Measurements from ENCODE around the gene ZNF688. TPM values are rescaled to one million over a fixed set of nuclear protein-coding genes. Genes with fewer than 3 reads are reported as not detected.

The ZNF688 gene
- total and polyA plus RNA-seq, 2 of the 8 experiments (the other 6 are each of a cell fraction or from before 2014, with no cell fraction given): 2.7 to 3.5 TPM

- TF ChIP-seq, protein P1, sequence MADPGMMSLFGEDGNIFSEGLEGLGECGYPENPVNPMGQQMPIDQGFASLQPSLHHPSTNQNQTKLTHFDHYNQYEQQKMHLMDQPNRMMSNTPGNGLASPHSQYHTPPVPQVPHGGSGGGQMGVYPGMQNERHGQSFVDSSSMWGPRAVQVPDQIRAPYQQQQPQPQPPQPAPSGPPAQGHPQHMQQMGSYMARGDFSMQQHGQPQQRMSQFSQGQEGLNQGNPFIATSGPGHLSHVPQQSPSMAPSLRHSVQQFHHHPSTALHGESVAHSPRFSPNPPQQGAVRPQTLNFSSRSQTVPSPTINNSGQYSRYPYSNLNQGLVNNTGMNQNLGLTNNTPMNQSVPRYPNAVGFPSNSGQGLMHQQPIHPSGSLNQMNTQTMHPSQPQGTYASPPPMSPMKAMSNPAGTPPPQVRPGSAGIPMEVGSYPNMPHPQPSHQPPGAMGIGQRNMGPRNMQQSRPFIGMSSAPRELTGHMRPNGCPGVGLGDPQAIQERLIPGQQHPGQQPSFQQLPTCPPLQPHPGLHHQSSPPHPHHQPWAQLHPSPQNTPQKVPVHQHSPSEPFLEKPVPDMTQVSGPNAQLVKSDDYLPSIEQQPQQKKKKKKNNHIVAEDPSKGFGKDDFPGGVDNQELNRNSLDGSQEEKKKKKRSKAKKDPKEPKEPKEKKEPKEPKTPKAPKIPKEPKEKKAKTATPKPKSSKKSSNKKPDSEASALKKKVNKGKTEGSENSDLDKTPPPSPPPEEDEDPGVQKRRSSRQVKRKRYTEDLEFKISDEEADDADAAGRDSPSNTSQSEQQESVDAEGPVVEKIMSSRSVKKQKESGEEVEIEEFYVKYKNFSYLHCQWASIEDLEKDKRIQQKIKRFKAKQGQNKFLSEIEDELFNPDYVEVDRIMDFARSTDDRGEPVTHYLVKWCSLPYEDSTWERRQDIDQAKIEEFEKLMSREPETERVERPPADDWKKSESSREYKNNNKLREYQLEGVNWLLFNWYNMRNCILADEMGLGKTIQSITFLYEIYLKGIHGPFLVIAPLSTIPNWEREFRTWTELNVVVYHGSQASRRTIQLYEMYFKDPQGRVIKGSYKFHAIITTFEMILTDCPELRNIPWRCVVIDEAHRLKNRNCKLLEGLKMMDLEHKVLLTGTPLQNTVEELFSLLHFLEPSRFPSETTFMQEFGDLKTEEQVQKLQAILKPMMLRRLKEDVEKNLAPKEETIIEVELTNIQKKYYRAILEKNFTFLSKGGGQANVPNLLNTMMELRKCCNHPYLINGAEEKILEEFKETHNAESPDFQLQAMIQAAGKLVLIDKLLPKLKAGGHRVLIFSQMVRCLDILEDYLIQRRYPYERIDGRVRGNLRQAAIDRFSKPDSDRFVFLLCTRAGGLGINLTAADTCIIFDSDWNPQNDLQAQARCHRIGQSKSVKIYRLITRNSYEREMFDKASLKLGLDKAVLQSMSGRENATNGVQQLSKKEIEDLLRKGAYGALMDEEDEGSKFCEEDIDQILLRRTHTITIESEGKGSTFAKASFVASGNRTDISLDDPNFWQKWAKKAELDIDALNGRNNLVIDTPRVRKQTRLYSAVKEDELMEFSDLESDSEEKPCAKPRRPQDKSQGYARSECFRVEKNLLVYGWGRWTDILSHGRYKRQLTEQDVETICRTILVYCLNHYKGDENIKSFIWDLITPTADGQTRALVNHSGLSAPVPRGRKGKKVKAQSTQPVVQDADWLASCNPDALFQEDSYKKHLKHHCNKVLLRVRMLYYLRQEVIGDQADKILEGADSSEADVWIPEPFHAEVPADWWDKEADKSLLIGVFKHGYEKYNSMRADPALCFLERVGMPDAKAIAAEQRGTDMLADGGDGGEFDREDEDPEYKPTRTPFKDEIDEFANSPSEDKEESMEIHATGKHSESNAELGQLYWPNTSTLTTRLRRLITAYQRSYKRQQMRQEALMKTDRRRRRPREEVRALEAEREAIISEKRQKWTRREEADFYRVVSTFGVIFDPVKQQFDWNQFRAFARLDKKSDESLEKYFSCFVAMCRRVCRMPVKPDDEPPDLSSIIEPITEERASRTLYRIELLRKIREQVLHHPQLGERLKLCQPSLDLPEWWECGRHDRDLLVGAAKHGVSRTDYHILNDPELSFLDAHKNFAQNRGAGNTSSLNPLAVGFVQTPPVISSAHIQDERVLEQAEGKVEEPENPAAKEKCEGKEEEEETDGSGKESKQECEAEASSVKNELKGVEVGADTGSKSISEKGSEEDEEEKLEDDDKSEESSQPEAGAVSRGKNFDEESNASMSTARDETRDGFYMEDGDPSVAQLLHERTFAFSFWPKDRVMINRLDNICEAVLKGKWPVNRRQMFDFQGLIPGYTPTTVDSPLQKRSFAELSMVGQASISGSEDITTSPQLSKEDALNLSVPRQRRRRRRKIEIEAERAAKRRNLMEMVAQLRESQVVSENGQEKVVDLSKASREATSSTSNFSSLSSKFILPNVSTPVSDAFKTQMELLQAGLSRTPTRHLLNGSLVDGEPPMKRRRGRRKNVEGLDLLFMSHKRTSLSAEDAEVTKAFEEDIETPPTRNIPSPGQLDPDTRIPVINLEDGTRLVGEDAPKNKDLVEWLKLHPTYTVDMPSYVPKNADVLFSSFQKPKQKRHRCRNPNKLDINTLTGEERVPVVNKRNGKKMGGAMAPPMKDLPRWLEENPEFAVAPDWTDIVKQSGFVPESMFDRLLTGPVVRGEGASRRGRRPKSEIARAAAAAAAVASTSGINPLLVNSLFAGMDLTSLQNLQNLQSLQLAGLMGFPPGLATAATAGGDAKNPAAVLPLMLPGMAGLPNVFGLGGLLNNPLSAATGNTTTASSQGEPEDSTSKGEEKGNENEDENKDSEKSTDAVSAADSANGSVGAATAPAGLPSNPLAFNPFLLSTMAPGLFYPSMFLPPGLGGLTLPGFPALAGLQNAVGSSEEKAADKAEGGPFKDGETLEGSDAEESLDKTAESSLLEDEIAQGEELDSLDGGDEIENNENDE (IDR thresholded peaks at IDR 0.05; ENCODE audit: insufficient replicate concordance, low read length): no peak
- no peak for TF ChIP-seq CEBPB (IDR thresholded peaks at IDR 0.05; ENCODE audit: low read depth, low read length)
These were observed 48.1 kb upstream of the ZNF688 start (continued) for GRCh38 chr16:30619638-30620037.

All from H1 (cell line).